Muscle of leg (tissue), 11 donors: ENCODE results near the gene ZKSCAN7. TPM values are rescaled to one million over a fixed set of nuclear protein-coding genes. Genes with fewer than 3 reads are reported as not detected.

Experiments used
- DNase-seq: peaks from one replicate; pipeline ENCODE4 v3.0.0; 2013
- H3K27ac ChIP-seq: one replicate; pipeline ENCODE4 v1.5.1; 2013; ENCODE audit warnings: mild to moderate bottlenecking, low read length, control low read depth
- H3K27me3 ChIP-seq: one replicate; pipeline ENCODE4 v1.6.1; 2013; ENCODE audit warnings: low read length; ENCODE audit not compliant: control insufficient read depth, insufficient read depth
- H3K36me3 ChIP-seq: one replicate; pipeline ENCODE4 v1.6.1; 2013; ENCODE audit warnings: low read length; ENCODE audit not compliant: control insufficient read depth, insufficient read depth
- H3K4me1 ChIP-seq: one replicate; pipeline ENCODE4 v1.6.1; 2013; ENCODE audit warnings: low read length; ENCODE audit not compliant: control insufficient read depth, insufficient read depth
- H3K4me3 ChIP-seq: one replicate; pipeline ENCODE4 v1.5.1; 2013; ENCODE audit warnings: low read length, control low read depth
- H3K9me3 ChIP-seq: replicated peaks from 2 replicates; pipeline ENCODE4 v1.6.1; 2013; ENCODE audit warnings: low read depth, low read length; ENCODE audit not compliant: control insufficient read depth
- WGBS: methylation state at CpG from one replicate; pipeline ENCODE4 v1.1.5; 2013; ENCODE audit warnings: missing lambda C conversion rate; ENCODE audit not compliant: insufficient coverage; 5-methylcytosine and 5-hydroxymethylcytosine counted together
- polyA plus RNA-seq, 8 donors: library from polyadenylated mRNA; unstranded; fragments of 120-200 nt; gene quantifications; one replicate each; pipeline versions ENCODE4 v1.2.1 to v1.2.3, GENCODE V29; 2013; ENCODE audit warnings: inconsistent platforms in 1 of 8, low replicate concordance in 1 of 8; ENCODE audit not compliant: insufficient read length in 8 of 8, insufficient read depth in 1 of 8
- total RNA-seq: library from RNA; stranded (reverse); fragments of 120-200 nt; gene quantifications from one replicate; pipeline ENCODE4 v1.2.4, GENCODE V29; 2013

Gene ZKSCAN7
- total and polyA plus RNA-seq, 9 donors: 5.7 to 10.9 (median 7.1) TPM

- Histone ChIP-seq H3K27me3 (no peaks in the 10 kb centered on the region), H3K36me3 (peaks cover 32% of the 10 kb centered on the region), H3K9me3 (peaks cover 59% of the 10 kb centered on the region), H3K27ac (no peak overlapping the region), H3K4me1 (no peaks in the 10 kb centered on the region), H3K4me3 (no peak overlapping the region)
- DNase-seq: no peak
- 100% methylated on average over 1 of the region's 1 CpG for WGBS
Observed at GRCh38 chr3:44596621-44597020, 41.6 kb downstream of the ZKSCAN7 start.

GRCh38 chr3:44601749-44602148 lies 46.8 kb downstream of the ZKSCAN7 start:
- peaks cover 40% of the 10 kb centered on the region for H3K9me3 ChIP-seq
- WGBS: no CpG with 5 or more reads among the region's 2 CpGs
- H3K27ac ChIP-seq: no peak overlapping the region
- no peak overlapping the region for H3K4me3 ChIP-seq
- no peaks in the 10 kb centered on the region for H3K27me3 ChIP-seq
- no peak for DNase-seq
- no peaks in the 10 kb centered on the region for H3K4me1 ChIP-seq
- peaks cover 7% of the 10 kb centered on the region for H3K36me3 ChIP-seq

GRCh38 chr3:44612678-44613077 lies 57.7 kb downstream of the ZKSCAN7 start:
- Histone ChIP-seq H3K4me3 (no peak overlapping the region), H3K27me3 (no peaks in the 10 kb centered on the region), H3K27ac (no peak overlapping the region), H3K4me1 (no peaks in the 10 kb centered on the region), H3K36me3 (no peaks in the 10 kb centered on the region), H3K9me3 (peaks cover 33% of the 10 kb centered on the region)
- no peak for DNase-seq

Other genes with a start within 250 kb of the ZKSCAN7 start
- 21.3 TPM for gene TCAIM, start 216.4 kb upstream of the ZKSCAN7 start, total RNA-seq
- 10 to 100 TPM; 17.4 to 23.9 (median 19.5) TPM for gene TCAIM, start 216.4 kb upstream of the ZKSCAN7 start, polyA plus RNA-seq
- 12.7 TPM for gene ZNF445, start 77.5 kb upstream of the ZKSCAN7 start, total RNA-seq
- 10 to 100 TPM; 11.8 to 17.8 (median 13.5) TPM for gene ZNF445, start 77.5 kb upstream of the ZKSCAN7 start, polyA plus RNA-seq
- gene ZNF660, start 29.8 kb downstream of the ZKSCAN7 start, total RNA-seq: 6.2 TPM
- 1 to 10 TPM; 2.8 to 4.8 (median 3.7) TPM for gene ZNF660, start 29.8 kb downstream of the ZKSCAN7 start, polyA plus RNA-seq
- 18.6 TPM for gene ZNF197, start 69.8 kb downstream of the ZKSCAN7 start, total RNA-seq
- gene ZNF197, start 69.8 kb downstream of the ZKSCAN7 start, polyA plus RNA-seq: 10 to 100 TPM; 11.8 to 20.9 (median 16.4) TPM
- 10.1 TPM for gene ZNF35, start 93.5 kb downstream of the ZKSCAN7 start, total RNA-seq
- gene ZNF35, start 93.5 kb downstream of the ZKSCAN7 start, polyA plus RNA-seq: 1 to 10 TPM; 5.2 to 7.9 (median 5.7) TPM
- gene ZNF502, start 157.5 kb downstream of the ZKSCAN7 start, total RNA-seq: 8.4 TPM
- gene ZNF502, start 157.5 kb downstream of the ZKSCAN7 start, polyA plus RNA-seq: 1 to 10 TPM; 5.1 to 7.2 (median 5.7) TPM
- gene ZNF501, start 174.4 kb downstream of the ZKSCAN7 start, total RNA-seq: 8.6 TPM
- 1 to 10 TPM; 4.6 to 7.2 (median 5.4) TPM for gene ZNF501, start 174.4 kb downstream of the ZKSCAN7 start, polyA plus RNA-seq
- gene KIAA1143, start 206.4 kb downstream of the ZKSCAN7 start, total RNA-seq: 30.7 TPM
- gene KIAA1143, start 206.4 kb downstream of the ZKSCAN7 start, polyA plus RNA-seq: 10 to 100 TPM; 23.5 to 35.1 (median 31.0) TPM
- 9.6 TPM for gene KIF15, start 206.6 kb downstream of the ZKSCAN7 start, total RNA-seq
- gene KIF15, start 206.6 kb downstream of the ZKSCAN7 start, polyA plus RNA-seq: 10 to 100 TPM; 10.3 to 20.3 (median 13.1) TPM